ENCODE results near the gene CFAP221. TPM values are rescaled to one million over a fixed set of nuclear protein-coding genes. Genes with fewer than 3 reads are reported as not detected.

The CFAP221 gene
- total RNA-seq, 1 experiment from 2014 or later, result 0.20 TPM

GRCh38 chr2:119548516-119549120 lies 4.4 kb downstream of the CFAP221 start:
- H3K4me3 Mint-ChIP-seq, result no peak overlapping the region
- Histone ChIP-seq H3K23ac (ENCODE audit: insufficient read length, low read depth, low read length) (no peak overlapping the region), H3K27ac (ENCODE audit: insufficient read length, low read depth, low read length) (no peak overlapping the region), H3K18ac (ENCODE audit: insufficient read length, low read depth, low read length) (no peak overlapping the region), H2BK20ac (ENCODE audit: low read depth, low read length, poor library complexity, severe bottlenecking) (no peak overlapping the region), H2BK120ac (ENCODE audit: low read depth, low read length, poor library complexity, severe bottlenecking) (no peak overlapping the region), H3K27me3 (ENCODE audit: insufficient read depth, low read length) (no peaks in the 10 kb centered on the region; the same call in 1 of the 2 replicates), H3K56ac (ENCODE audit: insufficient read length, low read depth, low read length) (no peak overlapping the region), H3K9me3 (ENCODE audit: control insufficient read depth, low read depth, low read length) (no peaks in the 10 kb centered on the region), H4K8ac (replicated peaks; ENCODE audit: insufficient read length, low read depth, low read length) (no peak overlapping the region), H4K91ac (ENCODE audit: insufficient read length, low read depth, low read length) (no peak overlapping the region), H2AFZ (ENCODE audit: low read length) (no peak overlapping the region), H4K20me1 (ENCODE audit: control insufficient read depth, insufficient read depth, insufficient read length) (no peaks in the 10 kb centered on the region), H3T11ph (ENCODE audit: low read length) (no peak overlapping the region), H2BK5ac (ENCODE audit: insufficient read length, low read length) (no peak overlapping the region), H4K5ac (ENCODE audit: insufficient read length, low read depth, low read length) (no peak overlapping the region), H3K14ac (ENCODE audit: insufficient read depth, low read length) (no peak overlapping the region), H2AK5ac (ENCODE audit: insufficient read length, low read length) (no peak overlapping the region), H3K4me1 (ENCODE audit: insufficient read depth, low read length) (no peaks in the 10 kb centered on the region), H3K79me1 (ENCODE audit: insufficient read depth, low read depth, low read length, poor library complexity, severe bottlenecking) (no peaks in the 10 kb centered on the region), H2BK12ac (ENCODE audit: insufficient read length, low read depth, low read length) (no peak overlapping the region), H3K79me2 (ENCODE audit: insufficient read depth, low read length) (no peaks in the 10 kb centered on the region), H3K9ac (ENCODE audit: extremely low read depth, insufficient read length, low read length) (no peak overlapping the region), H3K4ac (ENCODE audit: low read depth, low read length) (no peak overlapping the region), H3K23me2 (ENCODE audit: insufficient read length, low read depth, low read length, poor library complexity, severe bottlenecking) (peaks cover 7% of the 10 kb centered on the region), H3K4me2 (ENCODE audit: insufficient read depth, insufficient read length, low read length) (no peak overlapping the region), H2BK15ac (ENCODE audit: low read depth, low read length) (no peak overlapping the region)
- no peak for TF ChIP-seq CTCF (conservative IDR thresholded peaks at IDR 0.05)
- peaks cover 12 to 19% of the 10 kb centered on the region in 2 experiments for H3K4me1 Mint-ChIP-seq
- no peaks in the 10 kb centered on the region for H3K36me3 Mint-ChIP-seq (ENCODE audit: insufficient read depth in 1 of 3, low read depth in 3 of 3)
- H3K9me3 Mint-ChIP-seq, result no peaks in the 10 kb centered on the region; a peak in 1 of 5 replicates
- peaks cover 22% of the 10 kb centered on the region for H3K27me3 Mint-ChIP-seq (ENCODE audit: low read depth)
- no peak for DNase-seq
- WGBS (ENCODE audit: extremely low coverage, insufficient read length, low lambda C conversion rate), result no CpG with 5 or more reads among the region's 2 CpGs
- H3K27ac Mint-ChIP-seq, result no peak overlapping the region

Measured in H9 (cell line).